Type B pancreatic cell (in vitro differentiated cells): ENCODE results near the gene ZNF581. TPM values are rescaled to one million over a fixed set of nuclear protein-coding genes. Genes with fewer than 3 reads are reported as not detected.

Experiments
- DNase-seq: peaks from one replicate; pipeline ENCODE4 v3.0.0; 2021; ENCODE audit warnings: mixed read lengths; ENCODE audit not compliant: unreplicated experiment; ENCODE audit errors: extremely low spot score
- H3K27ac Mint-ChIP-seq: 2 replicates; pipeline ENCODE4 v1.8.0; 2021; ENCODE audit warnings: mild to moderate bottlenecking, mixed read lengths
- H3K27me3 Mint-ChIP-seq: 2 replicates; pipeline ENCODE4 v1.8.0; 2021; ENCODE audit warnings: mixed read lengths
- H3K36me3 Mint-ChIP-seq: 2 replicates; pipeline ENCODE4 v1.8.0; 2021; ENCODE audit warnings: mixed read lengths
- H3K4me1 Mint-ChIP-seq: one replicate; pipeline ENCODE4 v1.8.0; 2021; ENCODE audit warnings: mixed read lengths; ENCODE audit not compliant: unreplicated experiment
- H3K4me3 Mint-ChIP-seq: 2 replicates; pipeline ENCODE4 v1.8.0; 2021; ENCODE audit warnings: mild to moderate bottlenecking, mixed read lengths
- H3K9me3 Mint-ChIP-seq: 2 replicates; pipeline ENCODE4 v1.8.0; 2021; ENCODE audit warnings: mixed read lengths
- total RNA-seq: library from RNA; stranded (reverse); gene quantifications from 2 replicates; pipeline ENCODE4 v1.2.1, GENCODE V29; 2021; ENCODE audit warnings: low replicate concordance
- TF ChIP-seq, protein P1 (sequence below): fragments of 200-600 bp; sonication (generic); conservative IDR thresholded peaks from 2 replicates; pipeline ENCODE4 v1.5.0; 2021; ENCODE audit warnings: antibody characterized with exemption, mild to moderate bottlenecking

ZNF581 gene
- total RNA-seq, 1 donor from 2014 or later = 43.1 TPM

DNA sequence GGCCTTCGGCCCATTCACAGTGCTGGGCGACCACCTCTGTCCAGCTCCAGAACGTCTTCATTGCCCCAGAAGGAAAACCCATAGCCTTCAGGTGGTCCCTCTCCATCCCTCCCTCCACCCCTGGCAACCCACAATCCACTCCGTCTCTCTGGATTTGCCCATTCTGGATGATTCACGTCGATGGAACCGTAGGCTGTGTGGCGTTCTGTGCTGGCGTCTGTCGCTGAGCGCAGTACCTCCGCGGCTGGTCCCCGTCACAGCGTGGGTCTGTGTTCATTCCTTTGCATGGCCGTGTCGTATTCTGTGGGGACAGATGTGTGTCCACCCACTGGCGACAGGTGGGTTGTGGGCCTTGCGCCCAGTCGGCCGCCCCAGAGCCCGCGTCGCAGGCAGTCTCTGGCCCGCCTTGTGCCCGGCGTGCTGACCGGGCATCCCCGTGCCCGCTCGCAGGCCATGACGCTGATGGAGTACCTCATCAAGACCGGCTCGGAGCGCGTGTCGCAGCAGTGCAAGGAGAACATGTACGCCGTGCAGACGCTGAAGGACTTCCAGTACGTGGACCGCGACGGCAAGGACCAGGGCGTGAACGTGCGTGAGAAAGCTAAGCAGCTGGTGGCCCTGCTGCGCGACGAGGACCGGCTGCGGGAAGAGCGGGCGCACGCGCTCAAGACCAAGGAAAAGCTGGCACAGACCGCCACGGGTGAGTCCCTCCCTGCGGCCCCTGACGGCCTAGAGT lies 41.7 kb downstream of the ZNF581 start:
- H3K27me3 Mint-ChIP-seq = no peaks in the 10 kb centered on the region
- no peaks in the 10 kb centered on the region for H3K4me1 Mint-ChIP-seq
- H3K4me3 Mint-ChIP-seq = no peak overlapping the region
- H3K27ac Mint-ChIP-seq = peak overlapping the region; percentile 26
- TF ChIP-seq, protein P1, sequence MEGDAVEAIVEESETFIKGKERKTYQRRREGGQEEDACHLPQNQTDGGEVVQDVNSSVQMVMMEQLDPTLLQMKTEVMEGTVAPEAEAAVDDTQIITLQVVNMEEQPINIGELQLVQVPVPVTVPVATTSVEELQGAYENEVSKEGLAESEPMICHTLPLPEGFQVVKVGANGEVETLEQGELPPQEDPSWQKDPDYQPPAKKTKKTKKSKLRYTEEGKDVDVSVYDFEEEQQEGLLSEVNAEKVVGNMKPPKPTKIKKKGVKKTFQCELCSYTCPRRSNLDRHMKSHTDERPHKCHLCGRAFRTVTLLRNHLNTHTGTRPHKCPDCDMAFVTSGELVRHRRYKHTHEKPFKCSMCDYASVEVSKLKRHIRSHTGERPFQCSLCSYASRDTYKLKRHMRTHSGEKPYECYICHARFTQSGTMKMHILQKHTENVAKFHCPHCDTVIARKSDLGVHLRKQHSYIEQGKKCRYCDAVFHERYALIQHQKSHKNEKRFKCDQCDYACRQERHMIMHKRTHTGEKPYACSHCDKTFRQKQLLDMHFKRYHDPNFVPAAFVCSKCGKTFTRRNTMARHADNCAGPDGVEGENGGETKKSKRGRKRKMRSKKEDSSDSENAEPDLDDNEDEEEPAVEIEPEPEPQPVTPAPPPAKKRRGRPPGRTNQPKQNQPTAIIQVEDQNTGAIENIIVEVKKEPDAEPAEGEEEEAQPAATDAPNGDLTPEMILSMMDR = no peak
- H3K36me3 Mint-ChIP-seq = no peaks in the 10 kb centered on the region
- DNase-seq = no peak
- H3K9me3 Mint-ChIP-seq = no peaks in the 10 kb centered on the region

DNA sequence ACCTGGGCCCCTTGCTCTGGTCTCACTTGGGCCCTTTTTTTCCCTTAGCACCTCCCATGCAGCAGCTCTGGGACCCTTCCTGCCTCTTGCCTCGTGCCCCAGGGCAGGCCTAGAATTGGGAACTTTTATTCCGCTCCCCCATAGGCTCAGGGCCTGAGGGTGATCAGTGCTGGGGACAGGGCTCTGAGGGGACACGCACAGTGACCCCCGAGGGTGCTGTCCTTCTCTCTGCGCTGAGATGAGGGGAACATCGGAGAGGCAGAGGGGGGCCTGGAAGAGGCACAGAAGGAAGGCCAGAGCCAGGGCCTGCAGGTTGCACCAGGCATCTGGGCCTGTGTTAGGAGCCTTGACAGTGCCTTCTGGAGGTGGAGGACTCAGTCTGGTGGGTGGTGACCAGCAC lies 42.3 kb downstream of the ZNF581 start:
- Mint-ChIP-seq H3K27me3 (no peaks in the 10 kb centered on the region), H3K4me1 (no peaks in the 10 kb centered on the region), H3K36me3 (no peaks in the 10 kb centered on the region), H3K4me3 (no peak overlapping the region), H3K9me3 (no peaks in the 10 kb centered on the region), H3K27ac (no peak overlapping the region)
- TF ChIP-seq, protein P1 = no peak
- no peak for DNase-seq

DNA sequence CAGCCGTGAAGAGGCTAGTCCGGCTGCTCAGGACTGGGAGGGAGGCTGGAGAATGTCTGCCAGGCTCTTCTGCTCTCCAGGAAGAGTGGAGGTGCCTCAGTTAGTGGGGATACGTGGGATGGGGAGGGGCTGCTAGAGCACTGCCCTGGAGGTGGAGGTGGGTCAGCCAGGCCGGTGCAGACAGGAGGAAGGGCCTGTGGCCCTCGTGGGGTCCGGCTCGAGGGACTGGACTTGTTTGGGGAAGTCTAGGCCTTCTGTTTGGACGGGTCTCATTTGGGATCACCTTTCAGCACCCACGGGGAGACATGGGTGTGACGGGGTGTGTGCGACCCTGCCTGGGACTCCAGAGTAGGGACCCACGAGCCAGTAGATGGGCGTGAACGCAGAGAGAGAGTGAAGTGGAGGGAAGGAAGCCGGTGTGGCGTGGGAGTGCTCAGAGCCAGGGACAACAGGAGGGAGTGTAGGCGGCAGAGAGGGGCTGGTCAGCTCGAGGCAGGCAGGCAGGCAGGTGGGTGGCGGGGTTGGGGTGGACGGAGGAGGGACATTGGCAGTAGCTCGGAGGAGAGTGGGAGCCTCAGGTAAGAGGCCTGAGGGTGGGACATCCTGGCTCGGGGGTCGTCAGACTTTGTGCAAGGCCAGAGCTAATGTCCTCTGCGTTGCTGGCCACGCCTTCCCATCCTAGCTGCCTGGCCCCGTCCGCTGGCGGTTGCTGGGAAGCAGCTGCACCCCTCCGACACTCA lies 43.0 kb downstream of the ZNF581 start:
- Mint-ChIP-seq H3K4me3 (no peak overlapping the region), H3K27ac (no peak overlapping the region), H3K4me1 (no peaks in the 10 kb centered on the region), H3K27me3 (no peaks in the 10 kb centered on the region), H3K36me3 (no peaks in the 10 kb centered on the region), H3K9me3 (no peaks in the 10 kb centered on the region)
- TF ChIP-seq, protein P1 = no peak
- DNase-seq = no peak

DNA sequence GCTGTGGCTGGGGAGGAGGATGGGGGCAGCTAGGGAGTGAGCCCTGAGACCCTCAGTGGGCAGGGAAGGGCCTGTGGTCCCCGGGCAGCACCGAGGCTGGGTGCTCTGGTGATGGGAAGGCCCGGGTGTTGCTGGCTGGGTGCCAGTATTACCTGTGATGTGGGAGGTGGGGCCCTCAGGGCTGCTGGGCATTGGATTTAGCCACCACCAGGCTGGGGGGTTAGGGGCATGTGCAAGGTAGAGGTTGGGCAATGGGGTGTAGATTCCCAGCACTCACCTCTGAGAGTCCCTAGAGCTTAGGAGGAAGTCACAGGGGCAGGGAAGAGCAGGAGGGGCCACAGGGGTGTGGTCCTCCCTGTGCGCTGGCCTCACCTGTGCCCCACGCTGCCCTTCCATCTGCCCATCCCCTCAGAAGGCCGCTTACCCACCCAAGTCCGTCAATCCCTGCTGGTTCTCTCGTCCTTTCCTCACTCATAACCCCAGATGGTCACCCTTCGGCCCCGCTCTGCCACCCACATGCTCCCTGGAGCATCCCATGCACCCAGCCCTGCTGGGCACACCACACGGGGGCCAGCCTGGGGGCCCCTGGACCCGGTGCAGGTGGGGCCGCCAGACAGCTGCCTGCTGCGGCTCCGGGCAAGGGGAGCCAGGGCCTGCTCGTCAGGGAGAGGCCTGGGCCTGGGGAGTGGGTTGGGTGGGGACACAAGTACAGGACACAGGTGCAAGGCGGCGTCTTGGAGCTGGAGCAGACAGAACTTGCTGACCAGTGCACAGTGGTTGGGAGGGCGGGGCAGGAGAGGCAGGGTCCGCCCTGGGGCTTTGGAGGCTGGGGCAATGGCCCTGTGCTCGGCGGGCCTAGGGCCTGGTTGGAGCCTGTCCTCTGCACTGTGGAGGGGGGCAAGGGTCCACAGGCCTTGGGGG lies 44.1 kb downstream of the ZNF581 start:
- H3K9me3 Mint-ChIP-seq = no peaks in the 10 kb centered on the region
- no peak for DNase-seq
- no peak overlapping the region for H3K4me3 Mint-ChIP-seq
- no peaks in the 10 kb centered on the region for H3K36me3 Mint-ChIP-seq
- H3K27me3 Mint-ChIP-seq = no peaks in the 10 kb centered on the region
- H3K27ac Mint-ChIP-seq = no peak overlapping the region
- H3K4me1 Mint-ChIP-seq = no peaks in the 10 kb centered on the region
- TF ChIP-seq, protein P1 = no peak

DNA sequence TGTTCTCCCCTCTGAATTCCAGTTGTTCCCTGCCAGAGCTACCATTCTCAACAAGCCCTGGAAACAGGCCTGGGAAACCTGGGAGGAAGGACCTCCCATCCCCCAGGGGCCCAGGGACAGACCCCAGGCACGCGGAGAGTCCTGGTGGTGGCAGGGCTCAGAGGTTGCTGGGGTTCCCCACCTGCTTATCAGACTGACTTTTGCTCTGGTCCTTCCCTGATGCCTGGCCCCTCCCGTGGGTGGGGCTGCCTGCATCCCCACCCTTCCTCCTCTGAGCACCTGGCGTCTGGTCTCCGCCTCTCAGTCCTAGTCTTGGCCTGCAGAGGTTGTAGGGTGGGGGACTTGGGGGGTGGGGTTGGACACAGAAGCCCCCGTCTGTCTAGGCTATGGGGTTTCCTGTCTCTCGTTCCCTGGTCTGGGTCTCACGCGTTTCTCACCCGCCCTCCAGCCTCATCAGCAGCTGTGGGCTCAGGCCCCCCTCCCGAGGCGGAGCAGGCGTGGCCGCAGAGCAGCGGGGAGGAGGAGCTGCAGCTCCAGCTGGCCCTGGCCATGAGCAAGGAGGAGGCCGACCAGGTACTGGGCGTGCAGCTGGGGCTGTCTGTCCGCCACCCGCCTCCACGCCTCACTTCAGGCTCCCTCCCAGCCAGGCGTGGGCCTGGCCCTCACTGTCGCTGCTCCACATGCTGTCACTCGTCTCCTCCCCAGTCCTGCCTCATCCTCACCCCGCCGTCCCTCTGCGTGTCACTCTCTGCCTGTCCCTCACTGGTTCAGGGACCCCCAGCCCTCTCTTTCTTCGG lies 45.2 kb downstream of the ZNF581 start:
- DNase-seq = no peak
- Mint-ChIP-seq H3K4me1 (no peaks in the 10 kb centered on the region), H3K9me3 (no peaks in the 10 kb centered on the region), H3K4me3 (no peak overlapping the region), H3K27me3 (no peaks in the 10 kb centered on the region), H3K27ac (peak overlapping the region; percentile 51), H3K36me3 (no peaks in the 10 kb centered on the region)
- TF ChIP-seq, protein P1 = no peak
